PC-9 (cell line): ENCODE data around the gene CST4. TPM values are rescaled to one million over a fixed set of nuclear protein-coding genes. Genes with fewer than 3 reads are reported as not detected.
A peak's percentile ranks its signal among the peaks of the same experiment; 100 is the strongest.
"Not testable (repeated sequence)": the region's sequence is repeated elsewhere in the genome, so short reads cannot be mapped to it uniquely, and the experiment has no call there.

Source experiments
- BruUV-seq: library from RNA; stranded (reverse); fragments of 400-500 nt; replicated peaks from 2 replicates; lab custom pipeline; 2021; lab: Mats Ljungman, UMichigan
- CTCF ChIA-PET: fragments of 300-600 bp; sonication (Branson Sonifier 250); formaldehyde crosslinking; loops from one replicate; lab custom pipeline; 2022; ENCODE audit warnings: antibody characterized with exemption; lab: Charles Lee
- POLR2A ChIA-PET: fragments of 300-600 bp; sonication (Branson Sonifier 250); formaldehyde crosslinking; loops from one replicate; lab custom pipeline; 2022; ENCODE audit warnings: antibody characterized with exemption; ENCODE audit not compliant: unreplicated experiment; lab: Charles Lee
- DNase-seq, 2 experiments: peaks; one replicate each; pipeline versions ENCODE4 v3.0.0 to v3.0.0-alpha.2; 2015 to 2022; ENCODE audit warnings: mixed read lengths in 1 of 2
- H2AFZ ChIP-seq: fragments of 200-600 bp; sonication (generic); 2 replicates; pipeline ENCODE4 v1.8.1; 2017; ENCODE audit warnings: antibody characterized with exemption
- H3F3A ChIP-seq: fragments of 200-600 bp; sonication (generic); 2 replicates; pipeline ENCODE4 v1.8.1; 2017; ENCODE audit warnings: antibody characterized with exemption, mild to moderate bottlenecking, low read depth; ENCODE audit not compliant: insufficient read depth
- H3K27ac ChIP-seq: fragments of 200-600 bp; sonication (generic); 2 replicates; pipeline ENCODE4 v1.6.1; 2016; ENCODE audit warnings: mixed run types
- H3K27me3 ChIP-seq: fragments of 200-600 bp; sonication (generic); 2 replicates; pipeline ENCODE4 v1.6.1; 2016; ENCODE audit warnings: low read depth, mixed run types; ENCODE audit not compliant: insufficient read depth
- H3K36me3 ChIP-seq: fragments of 200-600 bp; sonication (generic); 2 replicates; pipeline ENCODE4 v1.6.1; 2016; ENCODE audit warnings: low read depth, mixed run types
- H3K4me1 ChIP-seq: fragments of 200-600 bp; sonication (generic); replicated peaks from 2 replicates; pipeline ENCODE4 v1.6.1; 2016; ENCODE audit warnings: mixed run types; ENCODE audit not compliant: insufficient read depth
- H3K4me2 ChIP-seq: fragments of 200-600 bp; sonication (generic); 2 replicates; pipeline ENCODE4 v1.6.1; 2017; ENCODE audit warnings: mixed run types
- H3K4me3 ChIP-seq: fragments of 200-600 bp; sonication (generic); 2 replicates; pipeline ENCODE4 v1.6.1; 2016; ENCODE audit warnings: mixed run types
- H3K79me2 ChIP-seq: fragments of 200-600 bp; sonication (generic); 2 replicates; pipeline ENCODE4 v1.6.1; 2017; ENCODE audit warnings: low read depth, mixed run types
- H3K9me2 ChIP-seq: fragments of 200-600 bp; sonication (generic); 2 replicates; pipeline ENCODE4 v1.8.1; 2017; ENCODE audit warnings: mild to moderate bottlenecking; ENCODE audit not compliant: insufficient read depth
- H3K9me3 ChIP-seq: fragments of 200-600 bp; sonication (generic); 2 replicates; pipeline ENCODE4 v1.8.1; 2016; ENCODE audit warnings: low read depth; ENCODE audit not compliant: insufficient read depth
- H4K20me1 ChIP-seq: fragments of 200-600 bp; sonication (generic); 2 replicates; pipeline ENCODE4 v1.8.1; 2017; ENCODE audit not compliant: insufficient read depth
- CTCF ChIP-seq: fragments of 200-600 bp; sonication (generic); conservative IDR thresholded peaks from 2 replicates; pipeline ENCODE4 v1.6.1; 2017; ENCODE audit warnings: mixed run types, antibody characterized with exemption, mild to moderate bottlenecking, moderate library complexity
- EZH2 ChIP-seq: fragments of 200-600 bp; sonication (generic); IDR thresholded peaks from 2 replicates; pipeline ENCODE4 v1.8.0; 2017; ENCODE audit warnings: antibody characterized with exemption, low read depth
- intact Hi-C: fragments of 100-400 bp; cut with micrococcal nuclease; formaldehyde crosslinking; loops from one replicate; pipeline ENCODE4 v1.10.0; 2022; ENCODE audit not compliant: unreplicated experiment
- total RNA-seq: library from RNA; stranded (reverse); gene quantifications from 2 replicates; pipeline ENCODE4 v1.2.3, GENCODE V29; 2021

Gene CST4
- total RNA-seq, 1 experiment from 2014 or later: not detected

DNA sequence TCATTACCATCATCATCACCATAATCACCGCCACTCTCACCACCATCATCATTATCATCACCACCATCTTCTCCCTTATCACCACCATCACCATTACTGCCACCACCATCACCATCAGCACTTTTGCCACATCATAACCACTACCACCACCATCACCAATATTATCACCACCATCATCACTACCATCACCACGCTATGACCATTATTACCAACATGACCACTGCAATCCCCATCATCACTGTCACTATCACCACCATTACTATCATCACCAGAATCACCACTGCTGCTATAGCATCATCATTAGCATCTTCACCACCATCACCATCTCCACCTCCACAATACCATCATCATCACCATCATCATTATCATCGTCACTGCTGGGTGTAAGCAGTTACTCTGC, 36.3 kb upstream of the CST4 start:
- no peak overlapping the region for H3K27ac ChIP-seq
- no peak overlapping the region for H2AFZ ChIP-seq
- no peaks in the 10 kb centered on the region for H3K79me2 ChIP-seq
- H3K9me3 ChIP-seq: no peaks in the 10 kb centered on the region
- H3K4me3 ChIP-seq: no peak overlapping the region
- POLR2A ChIA-PET: no interaction called here
- CTCF ChIA-PET: no interaction called here
- no peaks in the 10 kb centered on the region for H4K20me1 ChIP-seq
- no peaks in the 10 kb centered on the region for H3K36me3 ChIP-seq
- H3K4me2 ChIP-seq: no peak overlapping the region
- H3K4me1 ChIP-seq: peaks cover 7% of the 10 kb centered on the region
- intact Hi-C loops: loop anchor here (5.0 kb wide), 1 partner anchor 57 kb away; no protein-coding TSS in a partner anchor
- DNase-seq: no peak
- no peaks in the 10 kb centered on the region for H3F3A ChIP-seq
- H3K9me2 ChIP-seq: no peaks in the 10 kb centered on the region
- H3K27me3 ChIP-seq: no peaks in the 10 kb centered on the region
- TF ChIP-seq CTCF (no peak), EZH2 (no peak)
- BruUV-seq: no TSS peak

- TF ChIP-seq CTCF: peak; percentile 75
- H3K9me2 ChIP-seq, H4K20me1 ChIP-seq, H3K36me3 ChIP-seq, BruUV-seq, H3K4me2 ChIP-seq, intact Hi-C loops, H3F3A ChIP-seq, H3K27me3 ChIP-seq, H2AFZ ChIP-seq, H3K27ac ChIP-seq, H3K4me1 ChIP-seq, POLR2A ChIA-PET, H3K4me3 ChIP-seq, H3K9me3 ChIP-seq, CTCF ChIA-PET, H3K79me2 ChIP-seq: not testable (repeated sequence)
- peak in 1 of 2 experiments; percentile 65 for DNase-seq
Observed at GRCh38 chr20:23723659-23724307, 34.9 kb upstream of the CST4 start.

GRCh38 chr20:23722851-23723250, 34.0 kb upstream of the CST4 start:
- CTCF ChIA-PET: interaction anchor here (0.6 to 0.7 kb wide), 2 partner anchors 69 to 373 kb away, joined by 3 to 5 read pairs; no protein-coding TSS in a partner anchor

GRCh38 chr20:23721962-23722361, 33.1 kb upstream of the CST4 start:
- BruUV-seq: no TSS peak
- CTCF ChIA-PET: no interaction called here

More at GRCh38 chr20:23722851-23723250, 34.0 kb upstream of the CST4 start:
- POLR2A ChIA-PET, H2AFZ ChIP-seq, H3F3A ChIP-seq, H3K9me2 ChIP-seq, BruUV-seq, H4K20me1 ChIP-seq, H3K4me3 ChIP-seq, H3K4me1 ChIP-seq, intact Hi-C loops, DNase-seq, H3K27ac ChIP-seq, H3K4me2 ChIP-seq, H3K36me3 ChIP-seq, H3K9me3 ChIP-seq, H3K79me2 ChIP-seq, H3K27me3 ChIP-seq: not testable (repeated sequence)

More at GRCh38 chr20:23721962-23722361, 33.1 kb upstream of the CST4 start:
- no peak overlapping the region for H3K4me3 ChIP-seq
- no peaks in the 10 kb centered on the region for H3K9me3 ChIP-seq
- H3K36me3 ChIP-seq: no peaks in the 10 kb centered on the region
- H2AFZ ChIP-seq: no peak overlapping the region
- POLR2A ChIA-PET: no interaction called here
- no peaks in the 10 kb centered on the region for H3K79me2 ChIP-seq
- no peak overlapping the region for H3K27ac ChIP-seq
- TF ChIP-seq EZH2: no peak
- no peak for TF ChIP-seq CTCF
- H3K9me2 ChIP-seq: 0 out of 2 replicates have a peak, but pooled peaks cover 3% of the 10 kb centered on the region
- H3K27me3 ChIP-seq: no peaks in the 10 kb centered on the region
- H3K4me2 ChIP-seq: no peak overlapping the region
- no peak for DNase-seq
- H3K4me1 ChIP-seq: peaks cover under 1% of the 10 kb centered on the region; the same call in 1 of the 2 replicates
- intact Hi-C loops: no loop called here
- no peaks in the 10 kb centered on the region for H3F3A ChIP-seq
- H4K20me1 ChIP-seq: no peaks in the 10 kb centered on the region
